ENCODE results near the gene AOPEP. TPM values are rescaled to one million over a fixed set of nuclear protein-coding genes. Genes with fewer than 3 reads are reported as not detected.

Gene AOPEP
- total and polyA plus RNA-seq, 2 donors (not counting 3 experiments of a cell fraction or from before 2014, with no cell fraction given), result 20.2 to 41.6 TPM

- Histone ChIP-seq H3K4me1 (ENCODE audit: control insufficient read depth, extremely low read depth, insufficient read depth, low read length) (no peaks in the 10 kb centered on the region), H3K4me2 (ENCODE audit: insufficient read depth, low read length) (no peak overlapping the region), H3K27ac (ENCODE audit: insufficient read depth, low read depth, low read length) (no peak overlapping the region), H3K9me1 (replicated peaks; ENCODE audit: control insufficient read depth, extremely low read depth, insufficient read depth, low read length) (no peaks in the 10 kb centered on the region), H3K79me2 (ENCODE audit: control insufficient read depth, insufficient read depth, low read length) (peaks cover 9% of the 10 kb centered on the region), H3K9ac (replicated peaks; ENCODE audit: extremely low read depth, insufficient read depth, low read length) (no peak overlapping the region), H2AFZ (ENCODE audit: low read depth, low read length) (no peak overlapping the region), H3K36me3 (ENCODE audit: control insufficient read depth in 2 of 2, extremely low read depth in 1 of 2, insufficient read depth in 2 of 2, low read length in 2 of 2) (peaks cover 0 to 3% of the 10 kb centered on the region in 2 experiments), H3K27me3 (ENCODE audit: control insufficient read depth in 2 of 2, insufficient read depth in 2 of 2, low read length in 2 of 2) (no peaks in the 10 kb centered on the region), H3K4me3 (replicated peaks in 1 of 3; ENCODE audit: insufficient read depth in 1 of 3, low read depth in 1 of 3, low read length in 3 of 3) (no peak overlapping the region), H4K20me1 (replicated peaks; ENCODE audit: control insufficient read depth, extremely low read depth, insufficient read depth, low read length) (peaks cover 4% of the 10 kb centered on the region), H3K9me3 (replicated peaks; ENCODE audit: control insufficient read depth, insufficient read depth, low read length) (no peaks in the 10 kb centered on the region)
- no peak for FAIRE-seq
- BruUV-seq (replicated peaks), result no TSS peak
- dilution Hi-C loops (cut with MboI; ENCODE audit: extremely low pct_ligation_motif_present, low sequenced_read_pairs) (no loop called here), intact Hi-C loops (cut with micrococcal nuclease) (no loop called here)
- TF ChIP-seq CTCF (IDR thresholded peaks at IDR 0.05; ENCODE audit: extremely low read depth in 1 of 2, insufficient read depth in 1 of 2, low read depth in 1 of 2, low read length in 2 of 2), result no peak
- TF ChIP-seq GATA2 (IDR thresholded peaks at IDR 0.05; ENCODE audit: insufficient read depth, insufficient read length, low read depth, low read length), result no peak
- TF ChIP-seq POLR2AphosphoS5 (IDR thresholded peaks at IDR 0.05; ENCODE audit: insufficient read depth, low read depth, low read length), result no peak
- no peak for TF ChIP-seq EZH2 (IDR thresholded peaks at IDR 0.05; ENCODE audit: borderline replicate concordance, low read depth, low read length, severe bottlenecking)
- TF ChIP-seq JUN (IDR thresholded peaks at IDR 0.05; ENCODE audit: borderline replicate concordance, insufficient read depth, insufficient read length, low read depth), result no peak
- no peak for TF ChIP-seq POLR2A (IDR thresholded peaks at IDR 0.05; ENCODE audit: low read depth, low read length)
- no peak for TF ChIP-seq MAX (IDR thresholded peaks at IDR 0.05; ENCODE audit: insufficient read depth, insufficient read length)
- no peak for DNase-seq (ENCODE audit: low read depth, low spot score)
- ChIA-PET CTCF (interaction anchor here (0.8 to 1.7 kb wide), 3 partner anchors 9 to 17 kb away, joined by 3 to 4 read pairs (median 3); no protein-coding TSS in a partner anchor), POLR2A (no interaction called here)
Measured at GRCh38 chr9:95040106-95040505, 313.6 kb downstream of the AOPEP start.

All from endothelial cell of umbilical vein (primary cell).